Sciatic nerve (tissue), 2 donors: Measurements from ENCODE around the gene PRKN. TPM values are rescaled to one million over a fixed set of nuclear protein-coding genes. Genes with fewer than 3 reads are reported as not detected.

Source experiments
- ATAC-seq: fragments of 200-7000 bp; cut with Tn5 transposase; one replicate; pipeline ENCODE4 v1.9.1; 2020; ENCODE audit warnings: mild to moderate bottlenecking, moderate library complexity
- DNase-seq: peaks from one replicate; pipeline ENCODE4 v3.0.0-alpha.2; 2020; ENCODE audit warnings: low spot score
- intact Hi-C: fragments of 100-400 bp; cut with DNase I; formaldehyde crosslinking; loops from one replicate; pipeline ENCODE4 v1.14.2; 2022
- total RNA-seq: library from RNA; stranded (reverse); fragmentation: NEBNext Ultra II Directional; extraction: Animal tissue kit (Norgen Biotek cat#: 25700); gene quantifications from one replicate; pipeline ENCODE4 v1.2.1, GENCODE V29; 2021
- donor health status: DM: no; HTN: no; CAD: no.
- donor health status: DM: no; HTN: no; CAD: no.

PRKN gene
- total RNA-seq, 1 donor from 2014 or later, result 15.9 TPM

DNA sequence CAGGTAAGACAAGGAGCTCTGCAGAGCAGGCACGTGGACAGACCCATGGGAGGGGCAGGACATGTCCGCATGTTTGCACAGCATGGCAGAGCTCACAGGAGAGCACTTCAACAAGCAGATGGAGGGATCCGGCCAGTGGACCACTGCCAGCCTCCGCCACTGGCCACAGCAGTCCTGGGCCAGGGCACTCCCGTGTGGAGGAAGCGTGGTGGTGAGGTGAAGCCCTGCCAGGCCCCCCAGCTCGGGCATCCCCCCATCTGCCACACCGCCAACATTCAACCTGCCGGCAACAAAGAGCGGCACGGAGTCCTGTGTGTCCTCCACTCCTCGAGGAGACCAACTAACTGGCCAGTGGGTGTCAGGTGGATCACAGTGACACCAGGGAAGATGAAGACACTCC is 1349.5 kb downstream of the PRKN start:
- no peak for DNase-seq
- no peak for ATAC-seq
- intact Hi-C loops, result no loop called here

- no peak for DNase-seq
- intact Hi-C loops, result loop anchor here (2.0 kb wide), 1 partner anchor 450 kb away; no protein-coding TSS in a partner anchor
- no peak for ATAC-seq
Measured at GRCh38 chr6:161377116-161377515, 1350.5 kb downstream of the PRKN start.

DNA sequence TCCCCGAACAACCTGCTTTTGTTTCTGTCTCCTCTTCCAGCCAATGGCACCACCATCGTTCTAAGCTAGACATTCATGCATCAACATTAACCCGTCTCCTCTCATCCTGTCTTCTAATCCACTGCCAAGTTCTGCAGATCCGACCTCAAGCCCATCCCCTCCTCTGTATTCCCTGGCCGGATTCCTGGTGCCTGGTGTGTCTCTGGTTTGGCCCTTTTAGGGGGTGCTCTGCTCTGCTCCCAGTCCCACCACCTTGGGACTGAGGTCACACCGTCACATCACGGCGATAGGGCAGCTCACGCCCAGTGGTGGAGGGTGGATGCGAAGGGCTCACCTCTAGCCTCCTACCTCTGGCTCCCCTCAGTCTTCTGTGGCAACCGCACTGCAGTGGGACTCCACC is 1351.2 kb downstream of the PRKN start:
- DNase-seq, result no peak
- intact Hi-C loops, result loop anchor here (2.0 kb wide), 1 partner anchor 450 kb away; no protein-coding TSS in a partner anchor

GRCh38 chr6:161374971-161375873 is 1352.3 kb downstream of the PRKN start:
- intact Hi-C loops, result no loop called here
- DNase-seq (peak; percentile 76), ATAC-seq (peak; percentile 67)

More for the DNA sequence above, 1351.2 kb downstream of the PRKN start:
- no peak for ATAC-seq

GRCh38 chr6:161373905-161374451 is 1353.6 kb downstream of the PRKN start:
- intact Hi-C loops, result no loop called here
- ATAC-seq, result peak; percentile 59
- peak; percentile 85 for DNase-seq

DNA sequence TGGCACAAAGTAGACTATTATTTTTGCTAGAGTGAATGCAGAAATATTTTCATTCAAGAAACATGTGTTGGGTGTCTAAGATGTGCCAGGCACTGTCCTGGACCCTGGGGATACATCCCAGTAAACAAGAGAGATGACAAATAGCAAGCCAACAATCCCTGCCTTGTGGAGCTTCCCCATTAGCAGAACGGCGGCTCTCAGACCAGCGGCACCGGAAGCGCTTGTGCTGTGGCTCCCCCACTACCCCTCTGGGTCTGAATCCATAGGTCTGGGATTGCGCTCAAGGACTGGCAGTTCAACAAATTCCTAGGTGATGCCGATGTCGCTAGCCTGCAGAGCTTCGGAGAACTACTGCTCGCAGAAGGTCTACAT is 1355.2 kb downstream of the PRKN start:
- intact Hi-C loops, result no loop called here
- DNase-seq (no peak), ATAC-seq (no peak)

GRCh38 chr6:161370880-161371279 is 1356.7 kb downstream of the PRKN start:
- intact Hi-C loops, result no loop called here
- peak; percentile 60 for ATAC-seq
- peak; percentile 72 for DNase-seq

GRCh38 chr6:161369339-161369738 is 1358.2 kb downstream of the PRKN start:
- ATAC-seq, result no peak
- intact Hi-C loops, result no loop called here
- DNase-seq, result no peak

DNA sequence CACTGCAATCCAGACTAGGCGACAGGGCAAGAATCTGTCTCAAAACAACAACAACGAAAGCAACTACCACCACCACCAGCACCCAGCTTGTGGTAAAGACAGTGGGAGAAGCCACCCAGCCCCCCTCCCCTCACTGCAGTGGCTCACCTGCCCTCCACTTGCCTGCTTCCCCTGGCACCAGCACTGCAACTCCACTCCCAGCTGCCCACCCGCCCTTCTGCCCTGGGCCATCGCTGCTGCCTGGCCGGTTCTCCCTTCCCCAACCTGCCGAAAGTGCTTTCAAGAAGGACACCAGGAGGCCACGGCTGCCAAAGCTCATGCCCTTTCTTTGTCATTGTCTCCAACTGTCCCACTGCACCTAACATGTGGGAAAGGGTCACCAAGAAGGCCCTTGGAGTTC is 1359.1 kb downstream of the PRKN start:
- DNase-seq, result no peak
- no peak for ATAC-seq
- intact Hi-C loops, result no loop called here

DNA sequence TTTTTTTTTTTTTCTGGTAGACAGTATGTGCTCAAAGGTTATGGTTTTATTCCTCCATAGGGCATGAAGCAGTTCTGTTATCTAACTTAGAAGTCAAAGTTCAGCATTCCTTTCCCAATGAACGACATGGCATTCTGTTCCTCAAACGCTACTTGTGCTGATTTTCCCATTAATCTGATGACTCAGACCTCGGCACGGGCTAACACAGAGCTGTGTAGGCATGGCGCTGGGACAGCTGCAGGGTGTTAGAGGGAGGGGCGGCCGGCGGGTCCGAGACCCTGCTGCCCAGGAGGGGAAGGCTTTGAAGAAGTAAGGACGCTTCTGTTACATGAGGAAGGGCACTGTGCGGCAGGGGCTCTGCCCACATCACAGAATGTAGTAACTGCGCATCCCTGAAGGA is 1360.1 kb downstream of the PRKN start:
- ATAC-seq (no peak), DNase-seq (no peak)
- intact Hi-C loops, result no loop called here

DNA sequence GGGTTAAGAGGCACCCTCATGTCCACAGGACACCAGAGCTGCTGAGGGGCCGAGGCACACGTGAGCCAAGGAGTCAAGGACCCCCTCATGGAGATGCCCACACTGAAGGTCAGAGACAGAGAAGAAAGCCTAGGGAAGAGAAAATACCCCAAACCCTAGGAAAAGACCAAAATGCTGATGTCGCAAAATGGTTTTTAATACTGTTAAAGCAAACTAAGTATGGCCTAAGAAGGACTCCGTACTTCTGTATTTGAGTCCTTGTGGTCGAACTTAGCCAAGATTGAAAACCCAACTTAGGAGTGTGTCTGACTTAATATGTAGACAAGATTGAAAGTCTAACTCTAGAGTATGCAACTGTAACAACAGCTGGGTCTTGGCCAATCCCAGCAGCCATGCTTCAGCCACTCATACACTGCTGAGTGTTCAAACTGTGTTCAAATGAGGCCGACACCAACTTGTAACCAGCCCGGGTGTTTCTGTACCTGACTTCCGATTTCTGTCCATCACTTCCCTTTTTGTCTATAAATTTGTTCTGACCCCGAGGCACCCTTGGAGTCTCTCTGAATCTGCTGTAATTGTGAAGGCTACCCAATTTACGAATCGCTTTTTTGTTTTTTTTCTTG is 1361.2 kb downstream of the PRKN start:
- ATAC-seq (no peak), DNase-seq (no peak)
- intact Hi-C loops, result no loop called here

GRCh38 chr6:161365633-161366032 is 1361.9 kb downstream of the PRKN start:
- no peak for DNase-seq
- intact Hi-C loops, result no loop called here
- ATAC-seq, result no peak

DNA sequence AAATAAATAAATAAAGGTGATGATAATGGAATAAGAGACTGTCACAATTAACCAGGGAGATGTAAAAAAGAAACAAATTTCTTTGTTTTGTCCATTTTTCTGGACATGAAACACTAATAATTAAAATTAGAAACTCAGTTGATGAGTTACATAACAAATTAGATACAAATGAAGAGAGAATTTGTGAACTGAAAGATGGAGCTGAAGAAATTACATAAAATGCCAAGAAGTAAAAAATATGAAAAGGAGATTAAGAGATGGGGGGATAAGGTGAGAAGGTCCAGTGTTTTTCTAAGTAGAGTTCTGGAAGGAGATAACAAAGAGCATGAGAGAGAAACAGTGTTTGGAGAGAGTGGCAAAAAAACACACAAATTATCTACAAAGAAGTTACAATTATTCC is 1364.3 kb downstream of the PRKN start:
- intact Hi-C loops, result no loop called here
- no peak for DNase-seq
- ATAC-seq, result no peak

GRCh38 chr6:161362266-161362665 is 1365.3 kb downstream of the PRKN start:
- DNase-seq (no peak), ATAC-seq (no peak)
- intact Hi-C loops, result no loop called here

GRCh38 chr6:161361529-161361928 is 1366.0 kb downstream of the PRKN start:
- DNase-seq (no peak), ATAC-seq (no peak)
- intact Hi-C loops, result no loop called here

DNA sequence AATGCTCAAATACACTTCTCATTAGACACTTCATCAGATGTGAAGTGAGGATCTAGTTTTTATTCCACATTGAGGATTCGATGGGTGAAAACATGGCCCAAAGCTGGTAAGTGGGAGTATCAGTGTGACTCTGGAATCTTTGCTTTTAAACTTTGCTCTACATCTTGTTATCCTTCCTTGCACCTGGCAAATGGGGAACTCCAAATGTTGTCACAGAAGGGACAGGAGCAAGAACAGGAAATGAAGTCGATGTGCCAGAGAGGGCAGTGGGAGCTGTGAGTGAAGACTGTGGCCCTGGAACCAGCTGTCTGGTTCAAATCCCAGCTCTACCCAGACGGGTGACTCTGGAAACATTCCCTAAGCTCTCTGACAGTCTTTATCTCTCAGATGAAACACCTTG is 1367.0 kb downstream of the PRKN start:
- DNase-seq, result no peak
- intact Hi-C loops, result no loop called here

GRCh38 chr6:161359618-161359945 is 1368.0 kb downstream of the PRKN start:
- no peak for ATAC-seq
- DNase-seq, result no peak
- intact Hi-C loops, result no loop called here

More for the DNA sequence above, 1367.0 kb downstream of the PRKN start:
- no peak for ATAC-seq

GRCh38 chr6:161356167-161356854 is 1371.3 kb downstream of the PRKN start:
- no peak for DNase-seq
- no peak for ATAC-seq
- intact Hi-C loops, result no loop called here

- no peak for DNase-seq
- no peak for ATAC-seq
- intact Hi-C loops, result no loop called here
Measured at GRCh38 chr6:161355696-161356095, 1371.9 kb downstream of the PRKN start.

- ATAC-seq (no peak), DNase-seq (no peak)
- intact Hi-C loops, result no loop called here
Measured at GRCh38 chr6:161354956-161355355, 1372.6 kb downstream of the PRKN start.
